Panc1 (cell line): ENCODE results near the gene CYBRD1. TPM values are rescaled to one million over a fixed set of nuclear protein-coding genes. Genes with fewer than 3 reads are reported as not detected.

Source experiments
- ATAC-seq: fragments of 200-7000 bp; cut with Tn5 transposase; 2 replicates; pipeline ENCODE4 v1.9.1; 2020; ENCODE audit warnings: mild to moderate bottlenecking, moderate library complexity
- BruUV-seq: library from RNA; stranded (reverse); fragments of 400-500 nt; replicated peaks from 2 replicates; lab custom pipeline; 2021; lab: Mats Ljungman, UMichigan
- CTCF ChIA-PET: fragments of 300-600 bp; sonication (Branson Sonifier 250); formaldehyde crosslinking; loops from one replicate; lab custom pipeline; 2022; ENCODE audit warnings: antibody characterized with exemption; lab: Charles Lee
- POLR2A ChIA-PET: fragments of 300-600 bp; sonication (Branson Sonifier 250); formaldehyde crosslinking; loops from one replicate; lab custom pipeline; 2022; ENCODE audit warnings: antibody characterized with exemption; lab: Charles Lee
- DNase-seq: peaks from one replicate; pipeline ENCODE4 v3.0.0-alpha.2; 2010; ENCODE audit warnings: low read depth, low spot score
- H3K27ac ChIP-seq: 2 replicates; pipeline ENCODE4 v1.5.1; 2011; ENCODE audit warnings: mild to moderate bottlenecking, low read length, inconsistent platforms
- H3K27me3 ChIP-seq: fragments of 200-500 bp; sonication (Bioruptor generic); 2 replicates; pipeline ENCODE4 v1.6.0; 2014; ENCODE audit warnings: low read length, inconsistent platforms; ENCODE audit not compliant: control insufficient read depth, insufficient read depth
- H3K36me3 ChIP-seq: fragments of 200-500 bp; sonication (Bioruptor generic); 2 replicates; pipeline ENCODE4 v1.5.1; 2014; ENCODE audit warnings: inconsistent platforms, mild to moderate bottlenecking, low read length, moderate library complexity; ENCODE audit not compliant: control insufficient read depth, insufficient read depth
- H3K4me1 ChIP-seq: 2 replicates; pipeline ENCODE4 v1.5.1; 2011; ENCODE audit warnings: inconsistent platforms, mild to moderate bottlenecking, low read length, moderate library complexity; ENCODE audit not compliant: control insufficient read depth, insufficient read depth
- H3K4me3 ChIP-seq, 2 experiments: 2 replicates each; pipeline ENCODE4 v1.5.1; 2011 to 2012; ENCODE audit warnings: low read depth in 2 of 2, low read length in 2 of 2, mild to moderate bottlenecking in 2 of 2, inconsistent platforms in 1 of 2, moderate library complexity in 1 of 2
- H3K9me3 ChIP-seq: fragments of 200-500 bp; sonication (Bioruptor generic); 2 replicates; pipeline ENCODE4 v1.5.1; 2014; ENCODE audit warnings: low read depth, mild to moderate bottlenecking, inconsistent platforms, low read length, moderate library complexity; ENCODE audit not compliant: control insufficient read depth, insufficient read depth
- POLR2AphosphoS5 ChIP-seq: IDR thresholded peaks from 2 replicates; pipeline ENCODE4 v1.6.1; 2012; ENCODE audit warnings: mild to moderate bottlenecking, low read depth, low read length, moderate library complexity
- SIN3A ChIP-seq: IDR thresholded peaks from 2 replicates; pipeline ENCODE4 v1.6.1; 2012; ENCODE audit warnings: low read depth, mild to moderate bottlenecking, low read length, moderate library complexity, borderline replicate concordance; ENCODE audit not compliant: insufficient read depth
- TCF7L2 ChIP-seq: IDR thresholded peaks from 2 replicates; pipeline ENCODE4 v1.6.1; 2011; ENCODE audit warnings: mild to moderate bottlenecking, low read depth, low read length, inconsistent platforms
- in situ Hi-C: cut with HindIII; loops from 2 replicates; pipeline ENCODE4 v1.10.0; 2016; ENCODE audit warnings: low sequenced_read_pairs, low pct_unique_long_range_greater_than_20kb
- intact Hi-C: fragments of 100-400 bp; cut with micrococcal nuclease; formaldehyde crosslinking; loops from one replicate; pipeline ENCODE4 v1.10.0; 2022; ENCODE audit not compliant: unreplicated experiment
- total RNA-seq: library from RNA; stranded (reverse); gene quantifications from one replicate; pipeline ENCODE4 v1.2.1, GENCODE V29; 2021; ENCODE audit not compliant: unreplicated experiment
- TF ChIP-seq, protein P1 (sequence below), 2 experiments: IDR thresholded peaks; 2 replicates each; pipeline ENCODE4 v1.6.1; 2011 to 2012; ENCODE audit warnings: low read depth in 2 of 2, control low read depth in 1 of 2, low read length in 1 of 2, mild to moderate bottlenecking in 1 of 2, moderate library complexity in 1 of 2; ENCODE audit not compliant: insufficient read depth in 1 of 2
- TF ChIP-seq, protein P2 (sequence below): fragments of 450-650 bp; IDR thresholded peaks from 2 replicates; pipeline ENCODE4 v1.5.1; 2017; ENCODE audit warnings: mild to moderate bottlenecking

The CYBRD1 gene
- total RNA-seq, 1 experiment from 2014 or later = 2.5 TPM

DNA sequence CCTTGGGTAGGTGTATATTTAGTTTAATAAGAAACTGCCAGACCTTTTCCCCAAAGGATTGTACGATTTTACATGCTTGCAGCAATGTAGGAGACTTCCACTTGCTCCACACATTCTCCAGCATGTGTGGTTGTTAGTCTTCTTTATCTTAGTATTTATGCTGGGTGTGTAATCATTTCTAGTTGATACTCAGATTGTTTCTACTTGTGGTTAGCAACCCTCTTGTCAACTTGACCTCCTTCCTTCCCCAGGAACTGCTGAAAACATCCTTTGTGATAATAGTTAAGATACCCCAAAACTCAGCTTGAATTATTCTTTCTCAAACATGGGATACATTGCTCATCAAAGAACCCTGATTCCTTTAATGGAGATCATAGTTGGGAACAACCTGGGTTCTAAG lies 37.2 kb upstream of the CYBRD1 start:
- ATAC-seq (no peak), DNase-seq (no peak)
- intact Hi-C loops = no loop called here
- no peak for TF ChIP-seq SIN3A
- TF ChIP-seq, protein P1, sequence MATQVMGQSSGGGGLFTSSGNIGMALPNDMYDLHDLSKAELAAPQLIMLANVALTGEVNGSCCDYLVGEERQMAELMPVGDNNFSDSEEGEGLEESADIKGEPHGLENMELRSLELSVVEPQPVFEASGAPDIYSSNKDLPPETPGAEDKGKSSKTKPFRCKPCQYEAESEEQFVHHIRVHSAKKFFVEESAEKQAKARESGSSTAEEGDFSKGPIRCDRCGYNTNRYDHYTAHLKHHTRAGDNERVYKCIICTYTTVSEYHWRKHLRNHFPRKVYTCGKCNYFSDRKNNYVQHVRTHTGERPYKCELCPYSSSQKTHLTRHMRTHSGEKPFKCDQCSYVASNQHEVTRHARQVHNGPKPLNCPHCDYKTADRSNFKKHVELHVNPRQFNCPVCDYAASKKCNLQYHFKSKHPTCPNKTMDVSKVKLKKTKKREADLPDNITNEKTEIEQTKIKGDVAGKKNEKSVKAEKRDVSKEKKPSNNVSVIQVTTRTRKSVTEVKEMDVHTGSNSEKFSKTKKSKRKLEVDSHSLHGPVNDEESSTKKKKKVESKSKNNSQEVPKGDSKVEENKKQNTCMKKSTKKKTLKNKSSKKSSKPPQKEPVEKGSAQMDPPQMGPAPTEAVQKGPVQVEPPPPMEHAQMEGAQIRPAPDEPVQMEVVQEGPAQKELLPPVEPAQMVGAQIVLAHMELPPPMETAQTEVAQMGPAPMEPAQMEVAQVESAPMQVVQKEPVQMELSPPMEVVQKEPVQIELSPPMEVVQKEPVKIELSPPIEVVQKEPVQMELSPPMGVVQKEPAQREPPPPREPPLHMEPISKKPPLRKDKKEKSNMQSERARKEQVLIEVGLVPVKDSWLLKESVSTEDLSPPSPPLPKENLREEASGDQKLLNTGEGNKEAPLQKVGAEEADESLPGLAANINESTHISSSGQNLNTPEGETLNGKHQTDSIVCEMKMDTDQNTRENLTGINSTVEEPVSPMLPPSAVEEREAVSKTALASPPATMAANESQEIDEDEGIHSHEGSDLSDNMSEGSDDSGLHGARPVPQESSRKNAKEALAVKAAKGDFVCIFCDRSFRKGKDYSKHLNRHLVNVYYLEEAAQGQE (IDR thresholded peaks at IDR 0.05; ENCODE audit: insufficient read depth in 1 of 2, low read depth in 2 of 2, low read length in 1 of 2) = no peak
- no peak for TF ChIP-seq TCF7L2
- no peak for TF ChIP-seq POLR2AphosphoS5
- TF ChIP-seq, protein P2, sequence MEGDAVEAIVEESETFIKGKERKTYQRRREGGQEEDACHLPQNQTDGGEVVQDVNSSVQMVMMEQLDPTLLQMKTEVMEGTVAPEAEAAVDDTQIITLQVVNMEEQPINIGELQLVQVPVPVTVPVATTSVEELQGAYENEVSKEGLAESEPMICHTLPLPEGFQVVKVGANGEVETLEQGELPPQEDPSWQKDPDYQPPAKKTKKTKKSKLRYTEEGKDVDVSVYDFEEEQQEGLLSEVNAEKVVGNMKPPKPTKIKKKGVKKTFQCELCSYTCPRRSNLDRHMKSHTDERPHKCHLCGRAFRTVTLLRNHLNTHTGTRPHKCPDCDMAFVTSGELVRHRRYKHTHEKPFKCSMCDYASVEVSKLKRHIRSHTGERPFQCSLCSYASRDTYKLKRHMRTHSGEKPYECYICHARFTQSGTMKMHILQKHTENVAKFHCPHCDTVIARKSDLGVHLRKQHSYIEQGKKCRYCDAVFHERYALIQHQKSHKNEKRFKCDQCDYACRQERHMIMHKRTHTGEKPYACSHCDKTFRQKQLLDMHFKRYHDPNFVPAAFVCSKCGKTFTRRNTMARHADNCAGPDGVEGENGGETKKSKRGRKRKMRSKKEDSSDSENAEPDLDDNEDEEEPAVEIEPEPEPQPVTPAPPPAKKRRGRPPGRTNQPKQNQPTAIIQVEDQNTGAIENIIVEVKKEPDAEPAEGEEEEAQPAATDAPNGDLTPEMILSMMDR = no peak
- Histone ChIP-seq H3K4me3 (no peak overlapping the region), H3K27ac (no peak overlapping the region), H3K36me3 (peaks cover 3% of the 10 kb centered on the region; the same call in 1 of the 2 replicates), H3K27me3 (no peaks in the 10 kb centered on the region), H3K4me1 (no peaks in the 10 kb centered on the region), H3K9me3 (no peaks in the 10 kb centered on the region)
- CTCF ChIA-PET = no interaction called here
- POLR2A ChIA-PET = no interaction called here
- in situ Hi-C loops = no loop called here
- BruUV-seq = no TSS peak

DNA sequence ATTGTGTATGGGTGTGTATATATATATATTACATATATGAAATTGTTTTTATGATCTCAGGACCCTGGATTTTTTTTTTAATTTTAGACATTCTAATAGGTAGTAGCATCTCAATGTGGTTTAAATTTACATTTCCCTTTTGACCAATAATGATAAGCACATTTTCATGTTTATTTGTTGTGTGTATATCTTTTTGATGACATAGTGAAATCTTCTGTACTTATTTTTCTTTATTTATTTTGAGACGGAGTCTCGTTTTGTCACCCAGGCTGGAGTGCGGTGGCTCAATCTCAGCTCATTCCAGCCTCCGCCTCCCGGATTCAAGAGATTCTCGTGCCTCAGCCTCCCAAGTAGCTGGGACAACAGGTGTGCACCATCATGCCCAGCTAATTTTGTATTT lies 35.1 kb upstream of the CYBRD1 start:
- intact Hi-C loops = no loop called here
- no peaks in the 10 kb centered on the region for H3K9me3 ChIP-seq
- ATAC-seq (no peak), DNase-seq (no peak)
- CTCF ChIA-PET = no interaction called here
- BruUV-seq = no TSS peak
- no peak overlapping the region for H3K27ac ChIP-seq
- H3K27me3 ChIP-seq = no peaks in the 10 kb centered on the region
- POLR2A ChIA-PET = no interaction called here
- TF ChIP-seq, protein P1 (IDR thresholded peaks at IDR 0.05; ENCODE audit: insufficient read depth in 1 of 2, low read depth in 2 of 2, low read length in 1 of 2) = no peak
- TF ChIP-seq, protein P2 = no peak
- no peak for TF ChIP-seq SIN3A
- no peak for TF ChIP-seq POLR2AphosphoS5
- TF ChIP-seq TCF7L2 = no peak
- H3K36me3 ChIP-seq = no peaks in the 10 kb centered on the region; the same call in 1 of the 2 replicates
- in situ Hi-C loops = no loop called here
- no peak overlapping the region for H3K4me3 ChIP-seq
- H3K4me1 ChIP-seq = no peaks in the 10 kb centered on the region
